IPS-NIHi7 (cell line): ENCODE measurements around the gene AP5S1.

Experiments used
- DNase-seq: peaks from one replicate; pipeline ENCODE4 v3.0.0; 2012; ENCODE audit warnings: mixed read lengths; ENCODE audit errors: extremely low spot score

Gene AP5S1

GRCh38 chr20:3876676-3877075 is 56.3 kb downstream of the AP5S1 start:
- no peak for DNase-seq
